Natural killer cell treated with Interleukin-12 subunit alpha and Interleukin-12 subunit beta and Interleukin-15 and Interleukin-18, amount 100 ng/mL, for 72 hours (primary cell): ENCODE measurements around the gene PPCDC. TPM values are rescaled to one million over a fixed set of nuclear protein-coding genes. Genes with fewer than 3 reads are reported as not detected.

Experiments
- total RNA-seq, 2 donors: library from RNA; stranded (reverse); gene quantifications; one replicate each; pipeline ENCODE4 v1.2.3, GENCODE V29; 2022

Gene PPCDC
- total RNA-seq, 2 donors from 2014 or later, result 27.0 to 42.0 TPM

Other genes starting within 250 kb of the PPCDC start
- gene CSK, start 241.5 kb upstream of the PPCDC start, total RNA-seq, result 100 to 1,000 TPM; 323 TPM
- 1 to 10 TPM; 3.4 to 4.9 TPM for gene LMAN1L, start 210.8 kb upstream of the PPCDC start, total RNA-seq
- 1 to 10 TPM in 1 of 2 donors, under 1 TPM in 1; 0.43 to 1.7 TPM for gene CPLX3, start 197.0 kb upstream of the PPCDC start, total RNA-seq
- gene ULK3, start 180.4 kb upstream of the PPCDC start, total RNA-seq, result 10 to 100 TPM; 39.1 to 74.7 TPM
- 100 to 1,000 TPM; 109 to 111 TPM for gene SCAMP2, start 150.2 kb upstream of the PPCDC start, total RNA-seq
- 10 to 100 TPM; 43.6 to 46.8 TPM for gene MPI, start 133.5 kb upstream of the PPCDC start, total RNA-seq
- 10 to 100 TPM; 49.6 to 74.3 TPM for gene FAM219B, start 116.7 kb upstream of the PPCDC start, total RNA-seq
- 100 to 1,000 TPM; 221 to 229 TPM for gene COX5A, start 85.5 kb upstream of the PPCDC start, total RNA-seq
- gene RPP25, start 66.8 kb upstream of the PPCDC start, total RNA-seq, result 1 to 10 TPM; 1.5 to 3.6 TPM
- gene SCAMP5, start 28.0 kb upstream of the PPCDC start, total RNA-seq, result 1 to 10 TPM in 1 of 2 donors, under 1 TPM in 1; 0.40 to 2.7 TPM
- 10 to 100 TPM; 26.8 to 30.3 TPM for gene C15orf39, start 178.3 kb downstream of the PPCDC start, total RNA-seq
- under 1 TPM in 1 of 2 donors, not detected in 1; 0.21 TPM for gene GOLGA6C, start 234.7 kb downstream of the PPCDC start, total RNA-seq